ENCODE data around the gene MAN2B2.
A peak's percentile ranks its signal among the peaks of the same experiment; 100 is the strongest.
"Not testable (repeated sequence)": the region's sequence is repeated elsewhere in the genome, so short reads cannot be mapped to it uniquely, and the experiment has no call there.

MAN2B2 gene

DNA sequence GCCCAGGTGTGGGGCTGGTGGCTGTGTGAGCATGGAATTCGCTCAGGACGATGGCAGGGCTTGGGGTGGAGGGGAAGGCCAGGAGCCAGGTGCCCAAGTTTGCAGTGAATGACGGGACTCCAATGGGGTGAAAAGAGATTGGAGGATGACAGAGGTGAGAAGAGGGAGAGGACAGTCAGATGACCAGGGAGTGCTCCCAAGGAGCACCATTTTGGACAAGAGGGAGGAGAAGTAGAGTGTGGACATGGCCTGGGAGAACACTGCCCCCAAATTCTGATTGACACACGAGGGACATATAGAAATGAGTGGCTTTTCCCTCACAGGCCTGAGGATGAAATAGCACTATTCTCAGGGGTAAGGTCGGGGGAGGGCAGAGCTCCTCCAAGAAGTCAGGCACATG is 72.2 kb downstream of the MAN2B2 start:
- no peak for DNase-seq

DNA sequence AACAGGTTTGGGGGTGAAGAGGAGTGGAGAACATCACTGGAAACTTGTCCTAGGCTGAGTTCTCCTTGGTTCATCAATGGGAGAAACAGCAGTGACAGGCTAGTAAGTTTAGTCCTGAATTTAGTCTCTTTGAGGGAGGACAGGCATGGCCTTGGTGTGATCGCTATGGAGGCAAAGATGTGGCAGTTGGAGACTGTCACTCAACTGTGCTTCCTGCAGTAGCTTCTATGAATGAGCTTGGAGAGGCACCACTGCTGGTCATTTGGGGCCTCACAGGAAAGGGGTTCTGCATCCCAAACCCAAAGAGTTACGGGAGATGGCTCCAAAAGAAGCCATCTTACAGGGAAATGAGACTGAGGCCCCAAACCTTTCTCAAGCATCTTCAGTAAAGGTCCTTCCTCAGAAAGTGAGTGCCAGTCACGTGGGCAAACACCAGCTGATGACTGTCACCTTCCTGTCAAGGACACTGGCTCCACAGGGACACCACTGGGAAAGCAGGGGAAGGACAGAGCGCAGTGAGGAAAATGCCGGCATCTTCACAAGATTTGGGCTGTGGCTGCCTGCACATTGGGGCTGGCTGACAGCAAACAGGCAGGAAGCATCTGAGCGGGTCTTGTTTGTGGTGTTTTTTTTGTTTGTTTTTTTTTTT is 72.7 kb downstream of the MAN2B2 start:
- no peak for DNase-seq

DNA sequence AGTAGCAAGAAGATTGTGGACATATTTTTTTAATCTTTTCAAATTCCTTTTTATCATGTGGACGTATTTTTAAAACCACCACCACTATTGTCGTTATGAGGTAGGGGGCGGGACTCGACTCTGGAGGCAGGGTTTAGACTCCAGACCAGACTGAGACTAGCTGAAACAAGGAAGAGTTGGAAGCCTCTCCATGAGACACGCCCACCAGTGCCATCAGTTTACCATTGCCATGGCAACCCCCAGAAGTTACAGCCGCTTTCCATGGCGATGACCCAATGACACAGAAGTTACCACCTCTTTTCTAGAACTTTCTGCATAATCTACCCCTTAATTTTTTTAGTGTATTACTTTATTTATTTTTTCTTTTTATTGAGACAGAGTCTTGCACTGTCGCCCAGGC is 74.2 kb downstream of the MAN2B2 start:
- DNase-seq = no peak

DNA sequence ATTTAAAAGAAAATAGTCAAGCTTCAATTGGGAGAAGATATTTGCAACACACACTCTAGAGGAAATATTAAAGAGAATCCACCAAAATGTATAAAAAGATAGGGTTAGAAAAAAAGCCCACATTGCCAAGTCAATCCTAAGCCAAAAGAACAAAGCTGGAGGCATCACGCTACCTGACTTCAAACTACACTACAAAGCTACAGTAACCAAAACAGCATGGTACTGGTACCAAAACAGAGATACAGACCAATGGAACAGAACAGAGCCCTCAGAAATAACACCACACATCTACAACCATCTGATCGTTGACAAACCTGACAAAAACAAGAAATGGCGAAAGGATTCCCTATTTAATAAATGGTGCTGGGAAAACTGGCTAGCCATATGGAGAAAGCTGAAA is 79.2 kb downstream of the MAN2B2 start:
- DNase-seq = not testable (repeated sequence)

DNA sequence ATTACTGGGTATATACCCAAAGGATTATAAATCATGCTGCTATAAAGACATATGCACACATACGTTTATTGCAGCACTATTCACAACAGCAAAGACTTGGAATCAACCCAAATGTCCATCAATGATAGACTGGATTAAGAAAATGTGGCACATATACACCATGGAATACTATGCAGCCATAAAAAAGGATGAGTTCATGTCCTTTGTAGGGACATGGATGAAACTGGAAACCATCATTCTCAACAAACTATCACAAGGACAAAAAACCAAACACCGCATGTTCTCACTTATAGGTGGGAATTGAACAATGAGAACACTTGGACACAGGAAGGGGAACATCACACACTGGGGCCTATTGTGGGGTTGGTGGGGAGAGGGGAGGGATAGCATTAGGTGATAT is 80.3 kb downstream of the MAN2B2 start:
- DNase-seq = not testable (repeated sequence)

DNA sequence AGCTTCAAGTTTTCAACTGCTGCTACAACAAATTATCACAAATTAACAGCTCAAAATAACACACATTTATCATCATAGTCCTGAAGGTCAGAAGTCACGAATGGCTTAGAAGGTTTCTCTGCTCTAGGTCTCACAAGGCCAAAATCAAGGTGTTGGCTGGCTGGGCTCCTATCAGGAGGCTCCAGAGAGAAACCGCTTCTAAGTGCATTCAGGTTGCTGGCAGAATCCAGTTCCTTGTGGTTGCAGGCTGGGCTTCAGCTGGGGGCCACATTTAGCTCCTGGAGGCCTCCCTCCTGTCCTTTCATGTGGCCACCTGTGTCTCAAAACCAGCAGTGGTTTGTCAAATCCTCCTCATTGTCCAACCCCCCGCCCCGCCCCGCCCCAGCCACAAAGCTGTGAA is 80.9 kb downstream of the MAN2B2 start:
- DNase-seq = no peak

DNA sequence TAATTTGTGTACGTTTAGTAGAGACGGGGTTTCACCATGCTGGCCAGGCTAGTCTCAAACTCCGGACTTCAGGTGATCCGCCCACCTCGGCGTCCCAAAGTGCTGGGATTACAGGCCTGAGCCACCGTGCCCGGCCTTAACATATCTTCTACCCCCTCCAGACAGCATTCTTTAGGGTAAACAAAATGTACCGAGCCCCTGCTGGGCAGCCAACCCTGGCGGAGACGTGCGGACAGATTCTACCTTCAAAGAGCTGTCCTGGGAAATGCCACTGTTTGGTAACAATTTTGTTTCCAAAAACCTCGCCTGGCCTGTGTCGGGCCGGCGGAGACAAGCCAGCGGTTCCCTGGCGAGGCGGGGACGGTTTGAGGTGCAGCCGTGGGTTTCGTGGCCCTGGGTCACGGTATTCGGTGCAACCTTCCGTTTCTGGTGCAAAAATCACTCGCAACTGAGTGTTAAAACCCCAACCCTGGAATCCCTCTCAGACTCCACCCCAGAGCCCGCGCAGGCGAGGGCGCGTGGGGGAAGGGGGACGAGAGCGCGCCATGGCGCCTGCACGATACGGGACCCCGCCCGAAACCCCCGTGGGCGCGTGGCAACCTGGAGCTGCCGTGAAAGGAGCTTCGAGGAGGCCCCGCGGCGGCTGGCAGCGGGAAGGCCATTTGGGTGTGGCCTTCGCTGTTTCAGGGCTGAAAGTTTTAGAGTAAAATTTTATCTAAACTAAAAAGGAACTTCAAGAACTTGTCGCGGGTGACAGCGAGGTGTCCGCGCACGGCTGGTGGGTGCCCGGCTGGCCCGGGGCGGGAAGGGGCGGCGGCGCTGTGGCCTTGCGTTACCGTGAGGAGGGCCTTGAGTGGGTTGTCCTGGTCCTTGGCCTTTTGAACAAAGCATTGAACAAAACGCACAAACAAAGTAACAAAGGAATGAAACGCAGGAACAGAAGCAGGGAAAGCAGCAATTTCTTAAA is 82.5 kb downstream of the MAN2B2 start:
- DNase-seq = no peak

DNA sequence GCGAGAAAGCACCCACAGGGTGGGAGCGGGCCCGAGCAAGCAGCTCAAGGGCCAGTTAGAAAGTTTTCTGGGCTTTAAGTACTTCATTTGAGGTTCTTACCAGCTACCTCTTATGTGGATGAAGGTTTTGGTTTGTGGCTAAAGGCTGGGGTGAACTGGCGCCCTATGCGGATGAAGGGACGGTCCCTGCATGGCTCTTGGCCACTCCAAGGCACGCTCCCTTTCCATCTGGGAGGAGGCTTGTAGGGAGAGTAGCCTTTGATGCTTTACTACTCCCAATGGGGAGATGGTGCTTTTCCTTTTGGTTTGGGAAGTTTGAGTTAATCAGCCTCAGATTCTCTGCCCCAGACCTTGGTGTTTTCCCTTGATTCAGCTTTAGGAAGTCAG is 83.2 kb downstream of the MAN2B2 start:
- no peak for DNase-seq

DNA sequence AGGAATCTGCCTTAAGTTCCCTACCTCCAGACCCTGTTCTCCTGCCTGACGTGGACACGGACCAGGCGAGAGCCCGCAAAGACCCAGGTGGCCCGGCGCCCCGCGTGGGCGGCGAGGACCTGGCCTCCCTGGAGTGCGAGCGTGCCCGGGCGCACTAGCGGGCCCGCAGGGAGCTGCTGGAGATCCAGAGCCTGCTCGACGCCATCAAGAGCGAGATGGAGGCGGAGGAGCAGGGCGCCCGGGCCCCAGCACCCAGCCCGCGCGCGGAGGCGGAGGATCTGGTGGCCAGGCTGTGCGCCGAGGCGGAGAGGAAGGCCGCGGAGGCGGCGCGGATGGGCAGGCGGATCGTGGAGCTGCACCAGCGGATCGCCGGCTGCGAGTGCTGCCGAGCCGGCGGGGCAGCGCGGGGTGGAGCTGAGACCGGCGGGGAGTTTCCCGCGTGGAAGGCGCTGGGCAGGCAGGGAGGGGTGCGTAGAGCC is 83.6 kb downstream of the MAN2B2 start:
- DNase-seq = peak; percentile 72

DNA sequence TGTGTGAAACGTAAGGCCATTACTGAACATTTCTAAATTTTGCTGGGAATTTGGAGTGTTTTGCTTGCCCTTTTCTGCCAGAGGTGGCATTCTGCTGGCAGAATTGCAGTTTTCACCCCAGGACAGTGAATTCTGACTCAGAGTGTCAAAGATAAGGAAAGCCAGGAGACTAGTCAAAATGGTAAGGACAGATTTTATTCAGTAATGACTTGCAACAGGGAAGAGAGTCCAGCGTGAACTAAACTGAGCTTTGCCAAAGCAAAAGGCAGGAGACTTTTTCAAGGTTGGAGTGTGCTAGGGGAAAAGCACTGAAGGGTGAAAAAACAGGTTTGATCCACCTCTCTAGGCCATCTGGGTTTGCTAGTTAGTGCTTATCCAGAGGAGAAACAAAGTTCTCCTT is 84.9 kb downstream of the MAN2B2 start:
- no peak for DNase-seq

DNA sequence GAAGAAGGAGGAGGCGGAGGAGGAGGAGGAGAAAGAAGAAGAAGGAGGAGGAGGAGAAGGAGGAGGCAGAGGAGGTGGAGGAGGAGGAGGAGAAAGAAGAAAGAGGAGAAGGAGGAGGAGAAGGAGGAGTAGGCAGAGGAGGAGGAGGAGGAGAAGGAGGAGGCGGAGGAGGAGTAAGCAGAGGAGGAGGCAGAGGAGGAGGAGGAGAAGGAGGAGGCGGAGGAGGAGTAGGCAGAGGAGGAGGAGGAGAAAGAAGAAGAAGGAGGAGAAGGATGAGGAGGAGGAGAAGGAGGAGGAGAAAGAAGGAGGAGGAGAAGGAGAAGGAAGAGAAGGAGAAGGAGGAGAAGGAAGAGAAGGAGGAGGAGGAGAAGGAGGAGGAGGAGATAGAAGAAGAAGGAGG is 85.4 kb downstream of the MAN2B2 start:
- DNase-seq = no peak

DNA sequence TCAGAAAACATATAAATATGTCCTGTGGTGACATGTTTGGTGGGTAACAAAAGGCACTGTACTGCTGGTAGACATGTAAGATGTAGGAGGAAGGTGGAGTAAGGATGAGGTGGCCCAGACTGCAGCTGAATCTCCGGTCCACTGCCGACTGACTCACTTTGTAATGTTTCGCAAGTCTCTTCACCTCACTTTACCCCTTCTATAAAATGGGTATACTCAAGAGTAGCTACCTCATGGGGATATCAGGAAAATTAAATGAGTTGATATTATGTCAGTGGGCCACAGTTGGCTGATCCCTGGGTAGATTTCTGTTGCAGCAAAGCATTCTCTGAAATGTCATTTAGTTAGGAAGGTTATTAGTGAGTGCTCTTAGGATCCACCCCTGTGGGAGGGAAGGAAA is 87.6 kb downstream of the MAN2B2 start:
- no peak for DNase-seq

DNA sequence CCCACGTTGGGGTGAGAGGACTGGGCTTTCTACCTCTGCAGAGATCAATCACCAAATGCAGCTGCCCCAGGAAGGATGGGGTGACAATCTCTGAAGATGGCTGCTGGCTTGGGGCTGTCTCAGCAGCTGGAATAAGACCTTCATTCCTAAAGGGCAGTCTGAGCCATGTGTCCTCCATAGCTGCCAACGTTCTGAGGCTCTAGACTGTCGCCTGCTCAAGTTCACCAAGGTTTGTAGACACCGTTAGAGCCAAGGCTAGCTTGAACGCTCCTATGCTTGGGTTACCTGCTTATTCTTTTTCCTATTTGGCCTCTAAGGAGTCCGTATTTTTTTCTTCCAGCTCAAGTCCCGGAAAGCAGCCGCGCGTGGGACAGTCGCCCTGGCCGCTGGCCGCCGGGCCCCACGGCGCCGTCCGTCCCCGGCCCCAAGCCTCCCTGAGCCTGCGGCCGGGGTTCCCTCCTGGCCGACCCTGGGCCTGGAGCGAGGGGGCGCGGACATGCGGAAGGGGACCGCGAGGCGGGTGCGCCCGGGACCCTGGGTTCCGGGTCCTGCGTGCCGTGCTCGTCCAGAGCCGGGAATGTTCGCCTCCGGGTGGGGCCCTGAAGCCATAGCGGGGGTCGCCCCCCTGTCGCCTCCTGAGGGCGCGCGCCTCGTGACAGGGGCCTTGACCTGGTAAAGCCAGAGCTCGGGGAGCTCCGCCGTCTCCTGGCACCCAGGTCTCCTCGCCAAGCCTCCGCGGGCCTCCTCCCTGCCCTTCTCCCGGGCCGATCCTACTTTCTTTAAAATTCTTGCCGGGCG is 88.8 kb downstream of the MAN2B2 start:
- DNase-seq = no peak

DNA sequence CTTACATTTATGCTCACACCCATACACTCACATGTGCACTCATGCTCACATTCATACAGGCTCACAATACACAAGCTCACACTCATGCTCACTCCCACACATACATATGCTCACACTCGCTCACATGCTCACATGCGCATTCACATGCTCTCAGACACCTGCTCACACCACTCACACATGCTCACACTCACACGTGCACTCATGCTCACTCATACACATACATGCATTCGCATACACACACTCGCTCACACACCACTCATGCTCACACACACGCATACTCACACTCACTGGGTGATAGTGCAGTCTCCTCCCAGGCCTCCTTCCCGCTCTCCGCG is 90.3 kb downstream of the MAN2B2 start:
- no peak for DNase-seq

DNA sequence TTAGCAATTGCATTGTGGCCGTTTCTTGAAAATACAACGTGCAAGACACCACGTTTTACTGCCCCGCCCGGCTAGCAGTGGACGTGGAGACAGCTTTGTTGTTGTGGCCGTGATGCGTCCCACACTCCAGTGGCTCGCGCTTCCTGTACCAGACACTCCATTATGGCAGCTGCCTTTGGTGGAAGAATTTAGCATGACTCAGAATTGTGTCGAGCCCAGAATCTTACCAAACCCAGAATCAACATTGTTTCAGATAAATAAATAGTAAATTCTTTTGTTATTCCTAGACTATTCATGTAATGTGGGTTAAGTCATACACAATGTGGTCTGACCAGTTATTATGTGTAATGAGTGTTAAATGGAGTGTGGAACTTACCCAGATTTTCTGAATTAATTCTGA is 93.4 kb downstream of the MAN2B2 start:
- no peak for DNase-seq

DNA sequence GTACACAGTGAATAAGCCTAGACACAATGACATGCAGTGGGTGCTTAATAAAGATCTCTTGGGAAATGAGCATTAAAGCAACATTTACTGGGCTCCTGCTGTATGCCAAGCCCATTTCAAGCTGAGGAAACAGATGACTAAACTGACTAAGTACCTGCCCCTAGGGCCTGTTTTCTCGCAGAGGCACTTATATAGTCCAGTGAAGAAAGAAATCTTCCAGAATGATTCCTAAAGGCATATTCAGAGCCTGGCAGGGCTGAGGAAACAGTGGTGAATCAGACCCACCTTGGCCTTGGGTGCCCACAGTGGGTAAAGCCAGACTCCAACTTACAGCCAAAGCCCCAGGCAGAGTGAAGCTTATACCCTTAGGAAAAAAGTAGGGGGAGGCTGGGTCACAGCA is 96.7 kb downstream of the MAN2B2 start:
- DNase-seq = no peak

DNA sequence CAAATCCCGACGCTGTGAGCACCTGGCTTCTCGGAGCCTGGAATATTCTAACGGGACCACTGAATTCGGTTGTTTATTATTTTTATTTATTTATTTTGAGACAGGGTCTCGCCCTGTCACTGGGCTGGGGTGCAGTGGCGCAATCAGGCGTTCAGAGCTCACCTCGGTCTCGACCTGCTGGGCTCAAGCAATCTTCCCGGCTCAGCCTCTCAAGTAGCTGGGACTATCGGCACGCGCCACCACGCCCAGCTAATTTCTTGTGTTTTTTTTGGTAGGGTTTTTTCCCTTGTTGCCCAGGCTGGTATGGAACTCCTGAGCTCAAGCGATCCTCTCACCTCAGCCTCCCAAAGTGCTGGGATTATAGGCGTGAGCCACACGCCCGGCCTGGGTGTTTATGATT is 97.1 kb downstream of the MAN2B2 start:
- no peak for DNase-seq

DNA sequence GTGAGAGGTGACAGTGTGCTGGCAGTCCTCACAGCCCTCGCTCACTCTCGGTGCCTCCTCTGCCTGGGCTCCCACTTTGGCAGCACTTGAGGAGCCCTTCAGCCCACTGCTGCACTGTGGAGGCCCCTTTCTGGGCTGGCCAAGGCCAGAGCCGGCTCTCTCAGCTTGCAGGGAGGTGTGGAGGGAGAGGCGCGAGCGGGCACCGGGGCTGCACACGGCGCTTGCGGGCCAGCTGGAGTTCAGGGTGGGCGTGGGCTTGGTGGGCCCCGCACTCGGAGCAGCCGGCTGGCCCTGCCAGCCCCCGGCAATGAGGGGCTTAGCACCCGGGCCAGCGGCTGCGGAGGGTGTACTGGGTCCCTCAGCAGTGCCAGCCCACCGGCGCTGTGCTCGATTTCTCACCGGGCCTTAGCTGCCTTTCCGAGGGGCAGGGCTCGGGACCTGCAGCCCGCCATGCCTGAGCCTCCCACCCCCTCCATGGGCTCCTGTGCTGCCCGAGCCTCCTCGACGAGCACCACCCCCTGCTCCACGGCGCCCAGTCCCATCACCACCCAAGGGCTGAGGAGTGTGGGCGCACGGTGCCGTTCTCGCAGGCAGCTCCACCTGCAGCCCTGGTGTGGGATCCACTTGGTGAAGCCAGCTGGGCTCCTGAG is 97.7 kb downstream of the MAN2B2 start:
- not testable (repeated sequence) for DNase-seq
